HPDE6-E6E7 (cell line): Measurements from ENCODE around the gene VSIG10L2.

Experiments used
- DNase-seq: peaks from one replicate; pipeline ENCODE4 v3.0.0; 2011; ENCODE audit warnings: missing footprints; ENCODE audit errors: extremely low spot score

The VSIG10L2 gene

DNA sequence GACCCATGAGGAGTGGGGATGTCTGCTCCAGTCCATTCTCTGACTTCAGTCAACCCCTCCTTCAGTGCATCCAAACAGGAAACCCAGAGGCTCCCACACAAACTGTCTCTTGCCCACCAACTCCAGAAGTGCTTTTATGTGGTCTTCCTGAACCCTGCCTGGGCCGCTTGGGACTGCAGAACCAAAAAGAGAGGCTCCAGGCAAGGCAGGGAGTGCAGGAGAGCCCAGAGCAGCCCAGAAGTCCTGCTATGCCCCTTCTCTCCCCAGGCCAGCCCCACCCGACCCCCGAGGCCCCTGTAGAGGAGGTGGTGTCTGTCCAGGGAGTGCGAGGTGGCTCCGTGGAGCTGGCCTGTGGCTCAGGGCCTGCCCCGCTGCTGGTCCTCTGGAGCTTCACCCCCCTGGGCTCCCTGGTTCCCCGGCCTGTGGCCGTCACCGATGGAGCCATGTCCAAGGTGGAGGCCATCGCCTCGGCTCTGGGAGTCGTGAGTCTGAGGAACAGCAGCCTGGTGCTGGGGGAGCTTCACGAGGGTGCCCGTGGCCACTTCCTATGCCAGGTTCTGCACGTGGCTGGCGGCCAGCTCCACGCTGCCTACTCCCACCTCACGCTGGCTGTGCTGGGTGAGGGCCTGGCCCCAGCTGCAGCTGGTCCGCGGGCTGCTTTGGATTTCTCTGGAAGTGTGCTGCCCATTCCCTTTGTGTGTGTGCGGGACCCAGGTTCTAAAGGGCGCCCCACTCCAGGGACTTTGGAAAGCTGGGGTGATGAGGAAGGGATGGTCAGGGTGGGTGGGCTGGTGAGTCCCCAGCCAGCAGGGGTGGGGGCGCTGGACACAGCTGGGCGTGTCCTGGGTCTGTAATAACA is 1.8 kb downstream of the VSIG10L2 start:
- DNase-seq = no peak

DNA sequence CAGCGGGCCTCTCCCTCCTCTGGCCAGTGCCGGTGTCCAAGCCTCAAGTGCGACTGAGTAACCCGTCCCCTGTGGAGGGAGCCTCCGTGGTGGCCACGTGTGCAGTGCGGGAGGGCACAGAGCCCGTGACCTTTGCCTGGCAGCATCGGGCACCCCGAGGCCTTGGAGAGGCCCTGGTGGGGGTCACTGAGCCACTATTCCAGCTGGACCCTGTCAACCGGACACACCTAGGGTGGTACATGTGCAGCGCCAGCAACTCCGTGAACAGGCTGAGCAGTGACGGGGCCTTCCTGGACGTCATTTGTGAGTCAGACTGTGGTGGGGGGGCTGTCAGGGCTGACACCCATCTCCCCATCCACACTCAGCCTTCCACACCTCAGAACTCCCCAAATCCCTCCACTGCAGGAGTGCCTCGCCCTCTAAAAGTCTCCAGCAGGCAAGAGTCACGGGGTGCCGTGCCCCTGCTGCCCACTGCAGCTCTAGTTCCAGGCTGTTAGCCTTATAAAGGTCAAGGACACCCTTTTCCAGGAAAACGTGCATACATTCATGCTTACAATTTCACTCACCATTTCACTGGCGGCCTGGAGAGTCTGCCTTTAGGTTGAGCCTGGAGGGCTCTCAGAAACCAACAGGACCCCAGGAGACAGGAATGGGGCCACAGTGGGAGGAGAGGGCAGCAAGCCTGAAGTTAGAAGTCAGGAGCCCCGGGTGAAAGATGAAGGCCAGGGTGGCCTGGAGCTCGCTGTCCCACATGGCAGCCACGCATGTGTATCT is 2.6 kb downstream of the VSIG10L2 start:
- no peak for DNase-seq

DNA sequence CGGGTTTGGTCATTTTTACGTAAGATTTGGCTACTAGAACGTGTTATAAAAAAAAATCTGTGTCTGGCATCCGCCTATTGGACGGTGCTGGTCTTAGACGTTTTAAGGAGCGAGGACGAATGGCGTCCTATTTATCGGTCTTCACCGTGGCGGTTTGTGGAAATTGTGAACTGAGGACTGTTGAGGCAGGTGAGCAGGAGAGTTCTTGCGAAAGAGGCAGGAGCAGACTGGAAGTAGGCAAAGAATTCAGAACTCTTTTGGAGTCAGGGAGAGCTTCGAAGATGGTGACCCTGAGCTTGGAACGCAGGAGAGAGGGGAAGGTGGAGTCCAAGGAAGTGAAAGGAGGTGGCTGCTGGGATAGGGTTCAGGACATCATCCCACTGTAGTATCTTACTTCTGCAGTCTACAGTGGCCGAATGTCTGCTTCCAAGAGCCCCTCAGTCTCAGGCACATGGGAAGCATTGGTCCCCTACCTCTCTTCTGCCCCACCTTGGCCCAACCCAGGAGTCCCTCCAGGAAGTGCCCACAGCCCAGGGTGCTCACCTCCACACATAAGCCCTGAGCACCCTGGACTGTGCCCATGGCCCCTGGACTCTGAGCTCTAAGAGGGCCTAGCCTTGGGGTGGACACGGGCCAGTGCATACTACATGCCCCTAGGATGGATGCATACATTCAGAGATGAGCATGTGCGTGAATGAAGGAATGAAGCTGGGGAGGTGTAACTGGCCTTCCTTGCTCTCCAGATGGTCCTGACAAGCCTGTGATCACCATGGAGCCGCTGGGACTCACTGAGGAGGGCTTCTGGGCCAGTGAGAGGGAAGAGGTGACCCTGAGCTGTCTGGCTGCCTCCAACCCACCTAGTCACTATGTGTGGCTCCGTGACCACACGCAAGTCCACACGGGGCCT is 3.7 kb downstream of the VSIG10L2 start:
- DNase-seq = no peak

DNA sequence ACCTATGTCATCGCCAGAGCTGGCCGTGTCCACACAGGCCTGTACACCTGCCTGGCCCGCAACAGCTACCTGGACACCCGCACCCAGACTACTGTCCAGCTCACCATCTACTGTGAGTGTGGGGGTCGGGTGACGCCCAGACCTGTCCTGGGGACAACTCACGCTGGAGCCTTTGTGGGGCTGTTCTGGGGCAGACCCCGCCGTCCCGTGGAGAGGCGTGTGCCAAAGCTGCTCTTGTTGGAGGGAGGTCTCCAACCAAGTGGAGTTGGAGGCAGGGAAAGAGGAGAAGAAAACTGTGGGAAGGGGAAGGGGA is 4.3 kb downstream of the VSIG10L2 start:
- no peak for DNase-seq

DNA sequence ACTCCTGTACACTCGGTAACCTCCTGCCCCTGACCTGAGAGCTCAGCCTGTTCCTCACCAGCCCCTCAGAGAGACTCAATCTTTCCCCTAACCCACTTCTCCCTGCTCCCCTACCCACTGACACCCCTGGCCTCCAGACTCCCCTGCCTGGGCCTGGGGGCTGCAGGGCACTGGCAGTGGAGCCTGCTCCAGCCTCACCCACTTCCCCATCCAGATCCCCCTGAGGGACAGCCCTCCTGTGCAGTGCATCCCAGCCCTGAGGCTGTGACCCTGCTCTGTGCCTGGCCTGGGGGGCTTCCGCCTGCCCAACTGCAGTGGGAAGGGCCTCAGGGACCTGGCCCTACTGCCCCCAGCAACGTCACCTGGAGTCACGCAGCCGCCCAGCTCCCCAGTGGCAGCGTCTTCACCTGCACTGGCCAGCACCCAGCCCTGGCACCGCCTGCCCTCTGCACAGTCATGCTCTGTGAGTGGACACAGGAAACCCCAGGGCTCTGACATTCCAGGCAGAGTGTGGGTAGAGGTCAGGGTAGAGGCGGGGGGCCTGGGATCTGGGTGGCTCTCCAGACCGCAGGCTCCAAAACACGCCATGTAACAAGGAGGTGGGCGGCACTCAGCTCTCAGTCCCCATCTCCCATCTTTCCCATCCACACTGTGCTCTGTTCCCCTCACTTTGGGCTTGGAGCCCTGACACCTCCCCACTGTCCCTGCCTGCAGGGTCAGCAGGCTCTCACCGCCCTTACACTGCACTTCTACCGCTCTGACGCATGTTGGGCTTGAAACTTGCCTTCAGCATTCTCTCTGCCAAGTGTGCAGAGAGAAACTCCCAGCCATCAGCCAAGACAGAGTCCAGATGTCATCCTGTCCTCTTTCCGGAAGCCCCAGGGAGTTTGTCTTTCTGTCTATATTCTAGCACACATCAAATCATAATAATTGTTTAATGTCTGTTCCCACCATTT is 5.1 kb downstream of the VSIG10L2 start:
- no peak for DNase-seq

DNA sequence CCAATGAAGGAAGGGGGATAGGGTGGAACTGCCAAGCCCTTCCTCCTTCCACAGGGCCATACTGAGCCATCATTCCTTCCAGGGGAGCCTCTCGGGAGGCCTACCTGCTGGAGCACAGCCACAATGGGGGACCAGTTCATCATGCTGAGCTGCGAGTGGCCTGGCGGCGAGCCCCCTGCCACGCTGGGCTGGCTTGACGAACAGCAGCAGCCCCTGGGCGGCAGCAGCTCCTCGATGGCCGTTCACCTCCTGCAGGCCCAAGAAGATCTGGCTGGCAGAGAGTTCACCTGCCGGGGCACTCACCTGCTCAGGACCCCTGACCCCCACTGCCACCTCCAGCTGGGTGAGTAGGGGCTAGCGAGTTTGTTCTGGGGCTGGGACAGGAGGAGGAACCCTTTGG is 5.9 kb downstream of the VSIG10L2 start:
- DNase-seq = no peak

DNA sequence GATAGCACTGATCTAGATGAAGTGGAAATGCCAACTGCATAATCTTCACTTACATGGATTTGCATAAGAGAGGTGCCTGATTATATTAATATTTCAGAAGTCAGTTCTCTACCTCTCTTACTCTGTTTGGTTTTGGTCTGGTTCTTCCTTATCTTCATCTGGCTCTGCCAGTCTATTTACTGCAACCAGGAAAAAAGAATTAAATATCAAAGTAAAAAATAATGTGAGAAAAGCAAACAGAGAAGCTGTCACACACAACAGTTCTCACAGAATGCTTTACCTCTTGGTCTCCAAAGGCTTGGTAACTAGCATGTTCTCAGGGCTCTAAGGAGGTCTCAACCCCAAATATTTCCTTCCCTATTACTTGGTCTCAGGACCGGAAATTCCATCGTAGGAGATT is 6.7 kb downstream of the VSIG10L2 start:
- no peak for DNase-seq

DNA sequence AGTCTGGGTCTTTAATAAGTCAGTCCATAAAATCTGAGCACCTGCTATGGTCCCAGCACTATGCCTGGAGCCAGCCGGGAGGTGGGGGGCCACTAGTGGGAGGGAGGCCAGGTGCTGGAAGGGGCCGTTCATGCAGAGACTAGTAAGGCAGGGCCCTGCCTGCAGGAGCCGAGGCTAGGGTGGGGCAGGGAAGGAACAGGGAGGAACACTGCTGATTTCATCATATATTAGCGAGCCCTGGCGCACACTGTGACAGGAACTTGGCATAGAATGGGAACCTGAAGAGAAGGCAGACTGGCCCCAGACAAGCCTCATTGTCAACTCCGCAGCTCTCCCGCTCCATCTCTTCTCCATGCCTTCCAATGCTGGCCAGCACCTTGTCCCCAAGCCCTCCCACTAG is 7.1 kb downstream of the VSIG10L2 start:
- peak; percentile 22 for DNase-seq

DNA sequence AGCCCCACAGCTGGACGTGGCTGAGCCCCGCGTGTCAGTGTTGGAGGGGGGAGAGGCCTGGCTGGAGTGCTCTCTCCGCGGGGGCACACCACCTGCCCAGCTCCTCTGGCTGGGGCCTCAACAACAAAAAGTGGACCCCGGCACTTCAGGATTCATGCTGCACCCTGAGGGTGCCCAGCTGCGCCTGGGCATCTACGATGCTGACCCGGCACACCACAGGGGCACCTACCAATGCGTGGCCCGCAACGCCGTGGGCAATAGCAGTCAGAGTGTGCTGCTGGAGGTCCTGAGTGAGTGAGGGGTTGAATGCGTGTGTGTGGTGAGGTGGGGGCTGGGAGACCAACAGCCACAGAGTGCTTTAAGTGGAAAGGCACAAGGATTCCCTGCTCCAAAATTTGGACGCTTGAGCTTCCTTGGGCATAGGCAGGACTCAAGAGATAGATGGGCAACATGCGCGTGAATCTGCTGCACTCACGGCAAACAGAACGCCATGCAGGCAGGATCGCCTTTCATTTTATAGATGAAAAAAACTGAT is 7.6 kb downstream of the VSIG10L2 start:
- DNase-seq = no peak

DNA sequence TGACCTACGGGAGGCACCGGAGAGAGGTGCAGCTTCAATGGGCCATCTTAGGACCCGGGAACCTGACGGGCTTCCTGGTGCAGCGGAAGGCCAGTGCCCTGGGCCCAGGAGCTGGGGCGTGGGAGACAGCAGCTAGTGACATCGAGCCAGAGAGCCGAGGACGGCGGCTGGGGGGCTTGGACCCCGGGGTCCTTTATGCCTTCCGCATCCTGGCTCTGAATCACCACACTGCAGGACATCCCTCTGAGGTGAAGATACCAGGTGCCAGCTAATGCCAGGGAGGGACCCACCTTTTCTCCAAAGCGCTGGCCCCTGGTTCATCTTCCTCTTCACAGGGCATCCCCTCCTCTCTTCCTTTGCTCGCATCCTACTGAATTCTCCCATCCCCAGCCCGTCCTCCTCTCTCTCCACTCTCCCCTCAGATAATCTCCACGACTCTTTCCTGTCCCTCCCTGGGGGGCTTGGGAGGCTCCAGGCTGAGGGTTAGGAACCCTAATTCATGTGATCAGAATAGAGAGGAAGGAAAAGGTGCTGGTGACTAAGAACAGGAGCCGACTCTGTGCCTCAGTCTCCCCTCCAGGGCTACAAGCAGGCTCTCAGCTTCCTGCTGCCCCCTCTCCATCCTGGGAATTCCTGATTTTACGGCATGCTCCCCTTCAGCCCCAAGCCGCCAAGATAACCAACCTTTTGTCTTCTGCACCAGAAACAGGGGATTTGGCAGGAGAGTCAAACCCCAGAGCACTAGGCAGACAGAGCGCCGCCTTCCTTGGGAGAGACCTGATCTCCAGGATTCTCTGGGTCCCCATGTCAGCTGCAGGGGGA is 8.5 kb downstream of the VSIG10L2 start:
- DNase-seq = no peak

DNA sequence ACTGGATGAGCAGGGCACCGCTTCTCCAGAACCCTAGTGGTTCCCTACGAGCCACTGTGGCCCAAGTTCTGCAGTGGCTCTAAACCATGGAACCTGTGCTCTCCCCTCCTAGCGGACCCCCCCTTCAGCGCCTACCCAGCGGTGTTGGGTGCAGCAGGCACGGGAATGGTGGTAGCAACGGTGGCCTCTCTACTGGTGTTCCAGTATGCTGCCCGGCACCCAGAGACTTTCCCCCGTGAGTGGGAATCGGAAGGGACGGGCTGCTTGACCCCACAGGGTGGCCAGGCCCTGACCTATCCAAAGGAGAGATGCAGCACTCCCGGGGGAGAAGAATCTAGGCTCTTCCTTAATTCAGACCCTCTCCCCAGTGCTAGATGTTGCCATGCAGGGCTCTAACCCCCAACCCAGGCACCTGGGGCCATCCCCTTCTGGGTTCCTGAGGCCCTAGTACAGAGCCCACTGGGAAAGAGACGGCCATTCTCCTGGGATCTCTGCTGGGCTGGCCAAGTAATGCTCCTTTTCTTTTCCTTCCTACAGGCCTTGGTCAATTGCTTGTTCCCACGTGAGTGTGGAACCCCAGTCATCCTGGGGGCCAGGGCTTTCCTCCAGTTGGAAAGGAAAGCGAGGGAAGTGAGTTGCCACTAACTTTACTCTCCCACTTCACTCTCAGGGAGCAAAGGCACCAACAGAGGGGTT is 9.2 kb downstream of the VSIG10L2 start:
- no peak for DNase-seq

DNA sequence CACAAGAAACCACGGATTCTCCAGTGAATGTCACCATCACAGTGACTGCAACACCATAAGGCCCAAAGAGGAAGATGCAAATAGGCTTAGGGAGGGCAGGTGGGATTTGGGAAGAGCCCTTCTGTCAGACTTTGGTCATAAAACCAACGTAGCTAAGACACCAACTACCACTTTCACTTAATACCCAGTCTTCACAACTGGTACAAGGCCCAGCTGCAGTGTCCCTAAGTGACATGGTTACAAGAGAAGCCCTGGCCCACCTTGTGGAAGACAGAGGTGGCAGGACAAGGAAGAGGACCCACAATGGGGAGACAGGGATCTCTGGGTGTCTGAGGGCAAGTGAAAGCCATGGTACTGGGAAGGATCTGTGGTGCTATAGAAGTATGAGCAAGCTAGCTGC is 10.0 kb downstream of the VSIG10L2 start:
- DNase-seq = no peak

DNA sequence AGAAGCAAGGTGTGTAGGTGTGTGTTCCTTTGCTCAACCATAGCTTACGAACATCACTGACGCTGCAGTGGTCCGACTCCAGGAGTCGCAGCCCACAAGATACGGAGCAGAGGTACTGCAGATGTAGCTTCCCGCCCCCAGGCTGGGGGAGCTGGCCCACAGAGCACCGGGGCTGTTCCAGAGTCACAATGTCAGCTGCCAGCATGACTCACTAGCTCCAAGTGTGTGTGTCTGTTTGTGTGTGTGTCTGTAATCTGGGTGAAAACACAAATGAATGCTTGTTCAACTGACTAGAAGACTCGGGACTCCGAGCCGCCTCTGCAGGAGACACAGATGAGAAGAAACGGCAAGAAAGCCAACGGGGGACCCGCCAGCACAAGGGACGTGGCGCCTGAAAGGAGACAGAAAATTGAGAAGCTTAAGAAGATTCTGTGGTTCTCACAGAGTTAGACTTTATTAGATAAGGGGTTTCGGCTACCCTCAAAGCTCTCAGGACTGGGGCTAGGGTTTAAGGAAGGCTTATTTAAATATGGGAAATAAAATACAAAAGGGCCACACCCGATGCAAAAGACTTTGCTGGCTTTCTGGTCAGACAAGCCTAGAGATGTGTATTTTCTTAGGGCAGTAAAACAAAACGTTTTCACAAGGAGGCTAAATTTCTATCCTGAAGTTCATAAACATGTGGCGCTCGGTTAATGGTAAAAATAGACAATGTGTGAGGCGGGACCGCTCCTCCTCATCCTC is 10.7 kb downstream of the VSIG10L2 start:
- no peak for DNase-seq

DNA sequence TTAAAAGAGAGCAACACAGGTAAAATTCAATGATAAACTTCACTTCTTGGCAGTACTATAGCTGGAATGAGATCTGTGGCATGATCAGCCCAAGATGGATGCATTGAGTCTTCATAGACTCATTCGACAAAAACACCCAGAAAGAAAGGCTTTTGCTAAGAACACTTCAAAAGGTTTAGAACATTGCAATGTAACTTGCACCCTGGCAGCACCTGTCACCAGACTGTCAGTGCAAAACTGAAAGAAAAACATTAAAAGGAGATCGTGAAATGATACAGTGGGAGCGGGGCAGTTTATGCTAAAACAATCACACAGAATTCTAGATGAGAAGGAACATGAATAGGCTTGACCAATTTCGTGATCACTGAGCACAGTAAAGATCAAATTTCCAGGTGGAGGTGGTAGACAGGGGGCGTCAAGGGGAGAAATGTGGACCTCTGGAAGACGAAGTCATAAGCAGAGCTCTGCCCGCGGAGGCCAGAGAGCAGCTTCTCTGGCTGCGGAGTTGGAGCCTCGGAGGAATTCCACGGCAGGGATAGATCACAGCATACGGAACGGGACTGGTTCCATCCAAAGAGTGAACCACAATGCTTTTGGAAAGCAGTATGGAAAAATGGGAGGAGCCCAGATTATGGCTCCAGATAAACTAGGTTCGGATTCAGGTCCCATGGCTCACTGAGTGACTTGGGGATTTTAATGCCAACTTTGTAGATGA is 11.9 kb downstream of the VSIG10L2 start:
- DNase-seq = no peak

DNA sequence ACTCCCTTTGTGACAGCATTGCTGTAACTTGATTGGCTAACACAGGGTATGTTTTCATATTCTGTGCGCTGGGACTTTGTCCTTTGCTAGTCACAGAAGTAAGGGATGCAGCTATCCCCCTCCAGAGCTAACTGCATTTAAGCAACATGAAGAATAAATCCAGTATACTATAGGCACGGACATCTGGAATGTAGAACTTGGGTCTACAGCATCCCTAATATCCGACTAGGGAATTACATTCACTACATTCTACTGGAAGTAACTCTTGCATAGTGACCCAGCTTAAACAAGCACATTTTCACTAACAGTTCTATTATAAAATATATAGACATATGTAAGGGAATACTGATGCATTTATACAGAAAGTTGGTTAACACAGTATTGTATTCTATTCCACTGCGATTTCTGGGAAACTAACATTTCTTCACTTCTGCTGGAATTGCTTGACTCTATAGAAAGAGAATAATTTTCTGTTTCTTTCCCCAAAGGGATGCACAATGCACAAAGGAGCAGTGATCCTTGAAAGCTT is 13.1 kb downstream of the VSIG10L2 start:
- no peak for DNase-seq

DNA sequence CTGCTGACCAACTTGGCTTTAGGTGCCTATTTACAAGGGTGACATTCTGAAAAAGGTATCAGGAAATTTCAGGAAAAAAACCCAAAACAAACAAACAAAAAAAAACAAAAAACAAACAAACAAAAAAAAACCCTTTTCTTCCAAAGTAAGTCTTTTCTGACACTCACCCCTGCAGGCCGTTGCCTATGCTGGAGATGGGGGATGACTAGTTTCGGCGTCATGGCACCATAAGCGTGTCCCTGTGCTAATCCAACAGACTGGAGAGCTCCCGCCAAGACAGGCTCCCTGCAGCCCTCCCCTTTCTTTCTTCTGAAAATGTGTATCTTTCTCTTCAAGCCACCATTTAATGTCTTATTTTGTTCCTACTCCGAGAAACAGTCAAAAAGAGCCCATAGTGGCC is 13.7 kb downstream of the VSIG10L2 start:
- DNase-seq = no peak

DNA sequence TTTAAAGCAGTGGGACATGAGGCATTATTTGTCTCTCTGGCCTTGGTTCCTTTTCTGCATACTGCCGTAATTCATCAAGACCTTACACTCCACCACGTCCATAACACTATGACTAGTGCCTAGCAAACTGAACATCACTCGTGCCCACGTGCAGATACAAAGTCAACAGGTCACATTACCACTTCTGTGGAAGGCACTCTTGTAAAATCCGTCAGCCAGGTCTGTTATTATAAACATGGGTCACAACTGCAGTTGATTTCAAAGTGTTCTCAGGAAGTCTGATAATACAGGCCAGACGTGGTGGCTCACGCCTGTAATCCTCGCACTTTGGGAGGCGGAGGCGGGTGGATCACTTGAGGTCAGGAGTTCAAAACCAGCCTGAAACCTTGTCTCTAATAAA is 14.1 kb downstream of the VSIG10L2 start:
- DNase-seq = no peak

DNA sequence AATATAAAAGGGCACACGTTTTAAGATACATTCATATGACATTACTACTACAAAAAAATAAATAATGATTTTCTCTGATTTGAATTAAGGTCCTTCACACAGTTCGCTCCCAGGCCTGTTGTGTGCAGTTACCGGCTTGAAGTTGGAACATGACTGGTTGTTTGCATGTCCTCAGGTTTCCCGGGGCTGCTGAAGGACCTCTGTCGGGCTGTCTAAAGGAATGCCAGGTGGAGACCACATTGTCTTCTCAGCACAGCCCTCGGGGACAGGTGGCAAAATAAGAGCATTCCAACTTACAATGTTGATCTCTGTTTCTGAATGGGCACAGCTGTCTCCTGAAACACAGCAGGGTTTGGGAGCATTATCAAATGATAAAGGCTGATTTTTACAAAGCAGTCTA is 14.9 kb downstream of the VSIG10L2 start:
- DNase-seq = no peak
